Mesendoderm (in vitro differentiated cells): Measurements from ENCODE around the gene MBD4.

ENCODE experiments used
- DNase-seq: peaks from one replicate; pipeline ENCODE4 v3.0.0; 2013
- H2AK5ac ChIP-seq: 2 replicates; pipeline ENCODE4 v1.6.1; 2013; ENCODE audit warnings: low read length, inconsistent platforms
- H2BK120ac ChIP-seq: 2 replicates; pipeline ENCODE4 v1.6.1; 2013; ENCODE audit warnings: low read depth, mild to moderate bottlenecking, low read length, moderate library complexity, mixed read lengths
- H2BK15ac ChIP-seq: replicated peaks from 2 replicates; pipeline ENCODE4 v1.6.1; 2013; ENCODE audit warnings: low read depth, mild to moderate bottlenecking, moderate library complexity
- H2BK5ac ChIP-seq: 2 replicates; pipeline ENCODE4 v1.6.1; 2013; ENCODE audit warnings: low read length, inconsistent platforms
- H3K18ac ChIP-seq: 2 replicates; pipeline ENCODE4 v1.6.1; 2013; ENCODE audit warnings: mild to moderate bottlenecking, low read length, mixed read lengths
- H3K23ac ChIP-seq: one replicate; pipeline ENCODE4 v1.6.1; 2013; ENCODE audit warnings: low read length
- H3K27ac ChIP-seq: 2 replicates; pipeline ENCODE4 v1.5.1; 2013; ENCODE audit warnings: low read depth, mild to moderate bottlenecking, inconsistent platforms, low read length, moderate library complexity
- H3K27me3 ChIP-seq: 2 replicates; pipeline ENCODE4 v1.6.1; 2013; ENCODE audit warnings: low read length, control low read depth, mild to moderate bottlenecking, inconsistent platforms; ENCODE audit not compliant: insufficient read depth, poor library complexity
- H3K36me3 ChIP-seq: 2 replicates; pipeline ENCODE4 v1.6.1; 2013; ENCODE audit warnings: low read length, inconsistent platforms; ENCODE audit not compliant: control insufficient read depth, insufficient read depth
- H3K4ac ChIP-seq: one replicate; pipeline ENCODE4 v1.6.1; 2013; ENCODE audit warnings: low read depth, mild to moderate bottlenecking, low read length, moderate library complexity
- H3K4me1 ChIP-seq: 2 replicates; pipeline ENCODE4 v1.6.1; 2013; ENCODE audit warnings: low read depth, low read length, inconsistent platforms; ENCODE audit not compliant: control insufficient read depth
- H3K4me2 ChIP-seq: 2 replicates; pipeline ENCODE4 v1.6.1; 2013; ENCODE audit warnings: low read length
- H3K4me3 ChIP-seq: 2 replicates; pipeline ENCODE4 v1.5.1; 2013; ENCODE audit warnings: mild to moderate bottlenecking, low read length
- H3K56ac ChIP-seq: one replicate; pipeline ENCODE4 v1.6.1; 2013; ENCODE audit warnings: low read length
- H3K79me1 ChIP-seq: 2 replicates; pipeline ENCODE4 v1.6.1; 2013; ENCODE audit warnings: low read length, inconsistent platforms
- H3K79me2 ChIP-seq: 2 replicates; pipeline ENCODE4 v1.6.1; 2013; ENCODE audit warnings: mild to moderate bottlenecking, low read length; ENCODE audit not compliant: control insufficient read depth, insufficient read depth
- H3K9ac ChIP-seq: 2 replicates; pipeline ENCODE4 v1.6.1; 2013; ENCODE audit warnings: low read length, inconsistent platforms
- H4K5ac ChIP-seq: one replicate; pipeline ENCODE4 v1.6.1; 2013; ENCODE audit warnings: low read length
- H4K8ac ChIP-seq: one replicate; pipeline ENCODE4 v1.6.1; 2013; ENCODE audit warnings: low read depth, mild to moderate bottlenecking, control low read depth, low read length, moderate library complexity
- WGBS: extraction: QIAGEN DNeasy Blood & Tissue Kit; methylation state at CpG from one replicate; pipeline ENCODE4 v1.1.7; 2013; ENCODE audit warnings: low lambda C conversion rate, missing lambda C conversion rate; ENCODE audit not compliant: insufficient coverage; ENCODE audit errors: extremely low coverage; 5-methylcytosine and 5-hydroxymethylcytosine counted together

Gene MBD4

DNA sequence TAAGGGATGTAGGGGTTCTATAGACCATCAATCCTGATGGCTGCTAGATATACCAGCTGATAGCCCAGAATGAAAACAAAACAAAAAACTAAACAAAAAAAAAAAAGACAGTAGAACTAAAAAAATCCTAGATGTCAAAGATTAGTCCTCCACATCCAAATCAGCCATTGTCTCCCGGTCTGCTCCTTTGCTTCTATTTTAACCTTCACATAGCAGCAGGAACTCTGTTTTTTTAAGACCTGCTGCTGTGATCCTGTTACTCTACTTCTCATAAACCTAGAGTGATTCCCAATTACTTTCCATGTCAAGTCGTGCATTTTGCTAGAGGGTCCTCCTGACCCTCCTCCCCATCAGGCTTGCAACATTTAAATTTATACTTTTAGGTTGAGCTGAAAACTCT lies 2.7 kb upstream of the MBD4 start:
- Histone ChIP-seq H3K4ac (no peak overlapping the region), H3K23ac (no peak overlapping the region), H3K79me1 (peaks cover 4% of the 10 kb centered on the region), H3K27me3 (no peaks in the 10 kb centered on the region), H3K4me1 (peaks cover 6% of the 10 kb centered on the region), H3K9ac (no peak overlapping the region), H3K18ac (no peak overlapping the region), H3K4me3 (no peak overlapping the region), H2AK5ac (no peak overlapping the region), H2BK120ac (no peak overlapping the region), H3K79me2 (peaks cover 12% of the 10 kb centered on the region), H3K56ac (no peak overlapping the region), H4K5ac (no peak overlapping the region), H2BK5ac (no peak overlapping the region), H3K36me3 (no peaks in the 10 kb centered on the region), H3K4me2 (no peak overlapping the region), H3K27ac (no peak overlapping the region), H2BK15ac (no peak overlapping the region), H4K8ac (no peak overlapping the region)
- WGBS = no CpG with 5 or more reads among the region's 2 CpGs
- no peak for DNase-seq

- peaks cover 6% of the 10 kb centered on the region for H3K4me1 ChIP-seq
- peak; percentile 40 for DNase-seq
These were observed 2.0 kb upstream of the MBD4 start for GRCh38 chr3:129441782-129442181.

GRCh38 chr3:129441215-129441614 lies 1.5 kb upstream of the MBD4 start:
- no peak overlapping the region for H2BK15ac ChIP-seq
- peak overlapping the region; percentile 75 for H3K56ac ChIP-seq
- H2AK5ac ChIP-seq = no peak overlapping the region
- peaks cover 12% of the 10 kb centered on the region for H3K79me2 ChIP-seq
- H3K36me3 ChIP-seq = peaks cover 2% of the 10 kb centered on the region
- no peak overlapping the region for H3K23ac ChIP-seq
- H3K18ac ChIP-seq = no peak overlapping the region
- H3K4ac ChIP-seq = no peak overlapping the region
- no peak overlapping the region for H2BK120ac ChIP-seq
- H3K4me3 ChIP-seq = no peak overlapping the region
- peaks cover 6% of the 10 kb centered on the region for H3K4me1 ChIP-seq
- H4K5ac ChIP-seq = no peak overlapping the region
- H4K8ac ChIP-seq = no peak overlapping the region
- H3K4me2 ChIP-seq = no peak overlapping the region
- no CpG with 5 or more reads among the region's 9 CpGs for WGBS
- H3K9ac ChIP-seq = peak overlapping the region; percentile 93
- peaks cover 4% of the 10 kb centered on the region for H3K79me1 ChIP-seq
- no peak for DNase-seq
- H3K27me3 ChIP-seq = no peaks in the 10 kb centered on the region
- H3K27ac ChIP-seq = no peak overlapping the region
- no peak overlapping the region for H2BK5ac ChIP-seq

More at GRCh38 chr3:129441782-129442181, 2.0 kb upstream of the MBD4 start:
- no peak overlapping the region for H3K4ac ChIP-seq
- H3K4me3 ChIP-seq = no peak overlapping the region
- no CpG with 5 or more reads among the region's 4 CpGs for WGBS
- H3K56ac ChIP-seq = no peak overlapping the region
- H3K23ac ChIP-seq = no peak overlapping the region
- H3K79me1 ChIP-seq = peaks cover 4% of the 10 kb centered on the region
- H2AK5ac ChIP-seq = no peak overlapping the region
- H3K36me3 ChIP-seq = peaks cover 2% of the 10 kb centered on the region
- H4K5ac ChIP-seq = no peak overlapping the region
- no peak overlapping the region for H3K4me2 ChIP-seq
- H2BK120ac ChIP-seq = no peak overlapping the region
- H4K8ac ChIP-seq = no peak overlapping the region
- H3K79me2 ChIP-seq = peaks cover 12% of the 10 kb centered on the region
- H3K27ac ChIP-seq = no peak overlapping the region
- H2BK5ac ChIP-seq = no peak overlapping the region
- no peaks in the 10 kb centered on the region for H3K27me3 ChIP-seq
- H2BK15ac ChIP-seq = no peak overlapping the region
- H3K18ac ChIP-seq = no peak overlapping the region
- H3K9ac ChIP-seq = peak overlapping the region; percentile 26

DNA sequence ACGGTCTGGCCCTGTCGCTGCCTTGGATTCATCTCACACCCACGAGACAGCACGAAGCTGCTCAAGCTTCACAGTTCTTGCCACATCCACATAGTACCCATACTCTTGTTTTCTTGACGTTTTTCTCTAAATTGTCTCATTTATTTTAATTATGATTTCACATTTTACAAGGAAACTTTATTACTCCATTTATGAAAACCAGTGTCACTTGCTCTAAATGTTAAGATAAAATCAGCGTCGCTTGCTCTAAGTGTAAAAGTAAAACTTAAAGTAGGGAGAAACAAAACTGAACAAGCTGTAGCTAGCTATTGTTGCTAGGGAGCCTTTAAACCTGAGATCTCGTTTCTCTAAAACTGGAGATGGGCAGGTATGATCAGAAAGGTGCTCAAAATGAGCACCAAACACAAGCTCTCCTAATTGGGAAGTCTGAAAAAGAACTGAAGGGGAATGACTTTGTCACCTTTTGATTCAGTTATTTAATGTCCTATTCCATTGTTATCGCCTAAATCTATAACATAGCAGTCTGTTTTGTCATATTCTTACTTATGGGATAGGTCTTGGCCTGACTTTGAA lies 956 bp upstream of the MBD4 start:
- H3K18ac ChIP-seq = peak overlapping the region; percentile 60
- no CpG with 5 or more reads among the region's 9 CpGs for WGBS

GRCh38 chr3:129439226-129439816 lies 427 bp downstream of the MBD4 start:
- Histone ChIP-seq H3K9ac (peak overlapping the region; percentile 93), H3K56ac (peak overlapping the region; percentile 98), H3K36me3 (peaks cover 2% of the 10 kb centered on the region), H3K23ac (peak overlapping the region; percentile 82), H2BK15ac (no peak overlapping the region), H3K27ac (peak overlapping the region; percentile 89), H3K4me1 (peaks cover 6% of the 10 kb centered on the region), H3K4me2 (peak overlapping the region; percentile 51), H2AK5ac (no peak overlapping the region), H3K4me3 (peak overlapping the region; percentile 94), H3K27me3 (no peaks in the 10 kb centered on the region), H3K4ac (peak overlapping the region; percentile 82), H3K18ac (peak overlapping the region; percentile 77), H3K79me1 (peaks cover 4% of the 10 kb centered on the region), H4K8ac (no peak overlapping the region), H2BK5ac (peak overlapping the region; percentile 31), H2BK120ac (no peak overlapping the region), H4K5ac (no peak overlapping the region), H3K79me2 (peaks cover 12% of the 10 kb centered on the region)
- WGBS = no CpG with 5 or more reads among the region's 17 CpGs
- DNase-seq = peak; percentile 42

More for the DNA sequence above, 956 bp upstream of the MBD4 start:
- Histone ChIP-seq H3K27ac (peak overlapping the region; percentile 90), H3K27me3 (no peaks in the 10 kb centered on the region), H2AK5ac (no peak overlapping the region), H3K4ac (no peak overlapping the region), H2BK120ac (no peak overlapping the region), H3K56ac (peak overlapping the region; percentile 96), H2BK15ac (no peak overlapping the region), H2BK5ac (peak overlapping the region; percentile 70), H4K8ac (no peak overlapping the region), H3K4me1 (peaks cover 6% of the 10 kb centered on the region), H3K4me3 (peak overlapping the region; percentile 78), H3K36me3 (peaks cover 2% of the 10 kb centered on the region), H3K23ac (peak overlapping the region; percentile 75), H4K5ac (no peak overlapping the region), H3K79me1 (peaks cover 4% of the 10 kb centered on the region), H3K4me2 (peak overlapping the region; percentile 77), H3K79me2 (peaks cover 12% of the 10 kb centered on the region), H3K9ac (peak overlapping the region; percentile 93)
- no peak for DNase-seq
